GM18861 (cell line): ENCODE data around the gene CYB5RL.

ENCODE experiments used
- ATAC-seq: cut with Tn5 transposase; IDR thresholded peaks from one replicate; pipeline ENCODE4 v1.9.1; 2021; ENCODE audit not compliant: unreplicated experiment

CYB5RL gene

GRCh38 chr1:54161495-54162168, 38.2 kb downstream of the CYB5RL start:
- ATAC-seq = no peak

- no peak for ATAC-seq
Observed at GRCh38 chr1:54160351-54160750, 39.5 kb downstream of the CYB5RL start.

- ATAC-seq = no peak
Observed at GRCh38 chr1:54159733-54160316, 40.0 kb downstream of the CYB5RL start.

- ATAC-seq = no peak
Observed at GRCh38 chr1:54158071-54158470, 41.8 kb downstream of the CYB5RL start.

GRCh38 chr1:54157401-54157800, 42.4 kb downstream of the CYB5RL start:
- no peak for ATAC-seq

GRCh38 chr1:54156986-54157385, 42.8 kb downstream of the CYB5RL start:
- no peak for ATAC-seq

- ATAC-seq = no peak
Observed at GRCh38 chr1:54156201-54156600, 43.6 kb downstream of the CYB5RL start.

GRCh38 chr1:54153535-54154439, 46.0 kb downstream of the CYB5RL start:
- ATAC-seq = no peak

GRCh38 chr1:54152696-54153095, 47.1 kb downstream of the CYB5RL start, which contains the start of gene CDCP2:
Gene CDCP2, minus strand, starts transcription at chr1:54153000. Its CDS starts 78 bp downstream, at chr1:54152922.
- ATAC-seq = no peak

GRCh38 chr1:54151013-54151412, 48.8 kb downstream of the CYB5RL start:
- ATAC-seq = no peak
